Mesendoderm (in vitro differentiated cells): ENCODE measurements around the gene MBD3L2. TPM values are rescaled to one million over a fixed set of nuclear protein-coding genes. Genes with fewer than 3 reads are reported as not detected.
A peak's percentile ranks its signal among the peaks of the same experiment; 100 is the strongest.
"Not testable (repeated sequence)": the region's sequence is repeated elsewhere in the genome, so short reads cannot be mapped to it uniquely, and the experiment has no call there.

Source experiments
- DNase-seq: peaks from one replicate; pipeline ENCODE4 v3.0.0; 2013
- H2AK5ac ChIP-seq: 2 replicates; pipeline ENCODE4 v1.6.1; 2013; ENCODE audit warnings: low read length, inconsistent platforms
- H2BK120ac ChIP-seq: 2 replicates; pipeline ENCODE4 v1.6.1; 2013; ENCODE audit warnings: low read depth, mild to moderate bottlenecking, low read length, moderate library complexity, mixed read lengths
- H2BK15ac ChIP-seq: replicated peaks from 2 replicates; pipeline ENCODE4 v1.6.1; 2013; ENCODE audit warnings: low read depth, mild to moderate bottlenecking, moderate library complexity
- H2BK5ac ChIP-seq: 2 replicates; pipeline ENCODE4 v1.6.1; 2013; ENCODE audit warnings: low read length, inconsistent platforms
- H3K18ac ChIP-seq: 2 replicates; pipeline ENCODE4 v1.6.1; 2013; ENCODE audit warnings: mild to moderate bottlenecking, low read length, mixed read lengths
- H3K23ac ChIP-seq: one replicate; pipeline ENCODE4 v1.6.1; 2013; ENCODE audit warnings: low read length
- H3K27ac ChIP-seq: 2 replicates; pipeline ENCODE4 v1.5.1; 2013; ENCODE audit warnings: low read depth, mild to moderate bottlenecking, inconsistent platforms, low read length, moderate library complexity
- H3K27me3 ChIP-seq: 2 replicates; pipeline ENCODE4 v1.6.1; 2013; ENCODE audit warnings: low read length, control low read depth, mild to moderate bottlenecking, inconsistent platforms; ENCODE audit not compliant: insufficient read depth, poor library complexity
- H3K36me3 ChIP-seq: 2 replicates; pipeline ENCODE4 v1.6.1; 2013; ENCODE audit warnings: low read length, inconsistent platforms; ENCODE audit not compliant: control insufficient read depth, insufficient read depth
- H3K4ac ChIP-seq: one replicate; pipeline ENCODE4 v1.6.1; 2013; ENCODE audit warnings: low read depth, mild to moderate bottlenecking, low read length, moderate library complexity
- H3K4me1 ChIP-seq: 2 replicates; pipeline ENCODE4 v1.6.1; 2013; ENCODE audit warnings: low read depth, low read length, inconsistent platforms; ENCODE audit not compliant: control insufficient read depth
- H3K4me2 ChIP-seq: 2 replicates; pipeline ENCODE4 v1.6.1; 2013; ENCODE audit warnings: low read length
- H3K4me3 ChIP-seq: 2 replicates; pipeline ENCODE4 v1.5.1; 2013; ENCODE audit warnings: mild to moderate bottlenecking, low read length
- H3K56ac ChIP-seq: one replicate; pipeline ENCODE4 v1.6.1; 2013; ENCODE audit warnings: low read length
- H3K79me1 ChIP-seq: 2 replicates; pipeline ENCODE4 v1.6.1; 2013; ENCODE audit warnings: low read length, inconsistent platforms
- H3K79me2 ChIP-seq: 2 replicates; pipeline ENCODE4 v1.6.1; 2013; ENCODE audit warnings: mild to moderate bottlenecking, low read length; ENCODE audit not compliant: control insufficient read depth, insufficient read depth
- H3K9ac ChIP-seq: 2 replicates; pipeline ENCODE4 v1.6.1; 2013; ENCODE audit warnings: low read length, inconsistent platforms
- H4K5ac ChIP-seq: one replicate; pipeline ENCODE4 v1.6.1; 2013; ENCODE audit warnings: low read length
- H4K8ac ChIP-seq: one replicate; pipeline ENCODE4 v1.6.1; 2013; ENCODE audit warnings: low read depth, mild to moderate bottlenecking, control low read depth, low read length, moderate library complexity
- WGBS: extraction: QIAGEN DNeasy Blood & Tissue Kit; methylation state at CpG from one replicate; pipeline ENCODE4 v1.1.7; 2013; ENCODE audit warnings: low lambda C conversion rate, missing lambda C conversion rate; ENCODE audit not compliant: insufficient coverage; ENCODE audit errors: extremely low coverage; 5-methylcytosine and 5-hydroxymethylcytosine counted together
- polyA plus RNA-seq, 2 experiments: library from polyadenylated mRNA; stranded (reverse); fragments of 200-250 nt; gene quantifications; one replicate each; pipeline ENCODE4 v1.2.3, GENCODE V29; 2013

The MBD3L2 gene
- not detected for polyA plus RNA-seq (2013, experiment 1 of 2)
- polyA plus RNA-seq (2013, experiment 2 of 2), result not detected

- not testable (repeated sequence) for H2BK5ac ChIP-seq, H4K8ac ChIP-seq, H3K4me2 ChIP-seq, H3K18ac ChIP-seq, H3K27me3 ChIP-seq, H3K36me3 ChIP-seq, H3K9ac ChIP-seq, DNase-seq, H3K4ac ChIP-seq, H3K79me2 ChIP-seq, H3K4me3 ChIP-seq, H3K27ac ChIP-seq, H3K4me1 ChIP-seq, H2AK5ac ChIP-seq, H3K23ac ChIP-seq, H2BK120ac ChIP-seq, H4K5ac ChIP-seq, H3K79me1 ChIP-seq, H3K56ac ChIP-seq, H2BK15ac ChIP-seq
- WGBS, result no CpG with 5 or more reads among the region's 7 CpGs
These were observed at the start of gene MBD3L2 for GRCh38 chr19:7049021-7049420. MBD3L2 (plus strand) TSS chr19:7049321; CDS start chr19:7049374, 53 bp downstream.

GRCh38 chr19:6999933-7000332 is 49.2 kb upstream of the MBD3L2 start:
- Histone ChIP-seq H4K8ac (no peak overlapping the region), H3K23ac (no peak overlapping the region), H3K18ac (no peak overlapping the region), H2AK5ac (no peak overlapping the region), H2BK120ac (no peak overlapping the region), H3K79me2 (no peaks in the 10 kb centered on the region), H2BK5ac (no peak overlapping the region), H3K4me2 (no peak overlapping the region), H3K4ac (no peak overlapping the region), H3K27me3 (no peaks in the 10 kb centered on the region), H3K27ac (no peak overlapping the region), H3K4me3 (no peak overlapping the region), H2BK15ac (no peak overlapping the region), H3K79me1 (no peaks in the 10 kb centered on the region), H3K36me3 (no peaks in the 10 kb centered on the region), H4K5ac (no peak overlapping the region), H3K4me1 (no peaks in the 10 kb centered on the region), H3K56ac (no peak overlapping the region), H3K9ac (no peak overlapping the region)
- no CpG with 5 or more reads among the region's 7 CpGs for WGBS
- no peak for DNase-seq

- no peaks in the 10 kb centered on the region for H3K36me3 ChIP-seq
- WGBS, result no CpG with 5 or more reads among the region's 3 CpGs
These were observed 48.8 kb upstream of the MBD3L2 start for GRCh38 chr19:7000333-7000732.

GRCh38 chr19:7000816-7001215 is 48.3 kb upstream of the MBD3L2 start:
- no peak overlapping the region for H4K8ac ChIP-seq
- no peak overlapping the region for H2BK15ac ChIP-seq
- H3K79me2 ChIP-seq, result no peaks in the 10 kb centered on the region
- no peak overlapping the region for H4K5ac ChIP-seq
- H3K56ac ChIP-seq, result no peak overlapping the region
- no peaks in the 10 kb centered on the region for H3K4me1 ChIP-seq
- no peak for DNase-seq
- WGBS, result no CpG with 5 or more reads among the region's 1 CpG
- no peak overlapping the region for H3K4me3 ChIP-seq
- H3K27me3 ChIP-seq, result no peaks in the 10 kb centered on the region
- H2AK5ac ChIP-seq, result no peak overlapping the region
- no peaks in the 10 kb centered on the region for H3K79me1 ChIP-seq
- no peak overlapping the region for H3K27ac ChIP-seq
- no peak overlapping the region for H2BK120ac ChIP-seq
- H3K18ac ChIP-seq, result no peak overlapping the region
- H3K4me2 ChIP-seq, result no peak overlapping the region
- H3K9ac ChIP-seq, result no peak overlapping the region
- H3K36me3 ChIP-seq, result no peaks in the 10 kb centered on the region
- no peak overlapping the region for H3K4ac ChIP-seq
- no peak overlapping the region for H2BK5ac ChIP-seq
- no peak overlapping the region for H3K23ac ChIP-seq

More at GRCh38 chr19:7000333-7000732, 48.8 kb upstream of the MBD3L2 start:
- H3K4me1 ChIP-seq, result no peaks in the 10 kb centered on the region
- H3K4me3 ChIP-seq, result no peak overlapping the region
- no peak overlapping the region for H4K5ac ChIP-seq
- no peak overlapping the region for H3K9ac ChIP-seq
- H3K79me2 ChIP-seq, result no peaks in the 10 kb centered on the region
- H2BK120ac ChIP-seq, result no peak overlapping the region
- H3K27ac ChIP-seq, result no peak overlapping the region
- H3K18ac ChIP-seq, result no peak overlapping the region
- no peaks in the 10 kb centered on the region for H3K79me1 ChIP-seq
- H3K4me2 ChIP-seq, result no peak overlapping the region
- H3K56ac ChIP-seq, result no peak overlapping the region
- no peak overlapping the region for H3K4ac ChIP-seq
- no peak overlapping the region for H2AK5ac ChIP-seq
- H4K8ac ChIP-seq, result no peak overlapping the region
- no peaks in the 10 kb centered on the region for H3K27me3 ChIP-seq
- no peak overlapping the region for H3K23ac ChIP-seq
- no peak overlapping the region for H2BK5ac ChIP-seq
- H2BK15ac ChIP-seq, result no peak overlapping the region
- no peak for DNase-seq

GRCh38 chr19:7004313-7004931 is 44.7 kb upstream of the MBD3L2 start:
- DNase-seq, result peak; percentile 31
- Histone ChIP-seq H3K23ac (no peak overlapping the region), H2BK15ac (no peak overlapping the region), H3K9ac (no peak overlapping the region), H3K79me2 (no peaks in the 10 kb centered on the region), H3K18ac (no peak overlapping the region), H3K27me3 (no peaks in the 10 kb centered on the region), H3K4me2 (no peak overlapping the region), H4K8ac (no peak overlapping the region), H3K4ac (no peak overlapping the region), H3K36me3 (no peaks in the 10 kb centered on the region), H3K4me1 (no peaks in the 10 kb centered on the region), H2BK120ac (no peak overlapping the region), H2AK5ac (no peak overlapping the region), H3K56ac (no peak overlapping the region), H4K5ac (no peak overlapping the region), H3K4me3 (no peak overlapping the region), H2BK5ac (no peak overlapping the region), H3K79me1 (no peaks in the 10 kb centered on the region), H3K27ac (no peak overlapping the region)
- WGBS, result no CpG with 5 or more reads among the region's 18 CpGs

GRCh38 chr19:7006135-7006704 is 42.9 kb upstream of the MBD3L2 start:
- H3K27ac ChIP-seq, result no peak overlapping the region
- H3K79me1 ChIP-seq, result no peaks in the 10 kb centered on the region
- H3K4me2 ChIP-seq, result no peak overlapping the region
- H3K27me3 ChIP-seq, result no peaks in the 10 kb centered on the region
- H2AK5ac ChIP-seq, result no peak overlapping the region
- no peak for DNase-seq
- no peak overlapping the region for H3K23ac ChIP-seq
- H3K9ac ChIP-seq, result no peak overlapping the region
- WGBS, result no CpG with 5 or more reads among the region's 11 CpGs
- no peaks in the 10 kb centered on the region for H3K79me2 ChIP-seq
- H2BK120ac ChIP-seq, result no peak overlapping the region
- no peak overlapping the region for H3K56ac ChIP-seq
- H3K4me3 ChIP-seq, result no peak overlapping the region
- H2BK15ac ChIP-seq, result no peak overlapping the region
- no peaks in the 10 kb centered on the region for H3K4me1 ChIP-seq
- no peaks in the 10 kb centered on the region for H3K36me3 ChIP-seq
- H3K18ac ChIP-seq, result no peak overlapping the region
- no peak overlapping the region for H4K5ac ChIP-seq
- no peak overlapping the region for H2BK5ac ChIP-seq
- H3K4ac ChIP-seq, result no peak overlapping the region
- no peak overlapping the region for H4K8ac ChIP-seq
